Stimulated activated CD8-positive, alpha-beta memory T cell treated with anti-CD3 and anti-CD28 coated beads, Interleukin-12 subunit alpha, Interleukin-12 subunit beta, amount 100 ng/mL, for 1 hour (primary cell): ENCODE data around the gene LPAR5.
A peak's percentile ranks its signal among the peaks of the same experiment; 100 is the strongest.
"Not testable (repeated sequence)": the region's sequence is repeated elsewhere in the genome, so short reads cannot be mapped to it uniquely, and the experiment has no call there.

Source experiments
- DNase-seq: peaks from one replicate; pipeline ENCODE4 v3.0.0-alpha.2; 2020; ENCODE audit warnings: low read depth

The LPAR5 gene

GRCh38 chr12:6606331-6607131 is 29.2 kb downstream of the LPAR5 start:
- peak; percentile 46 for DNase-seq

- no peak for DNase-seq
Measured at GRCh38 chr12:6605421-6606330, 30.1 kb downstream of the LPAR5 start.

DNA sequence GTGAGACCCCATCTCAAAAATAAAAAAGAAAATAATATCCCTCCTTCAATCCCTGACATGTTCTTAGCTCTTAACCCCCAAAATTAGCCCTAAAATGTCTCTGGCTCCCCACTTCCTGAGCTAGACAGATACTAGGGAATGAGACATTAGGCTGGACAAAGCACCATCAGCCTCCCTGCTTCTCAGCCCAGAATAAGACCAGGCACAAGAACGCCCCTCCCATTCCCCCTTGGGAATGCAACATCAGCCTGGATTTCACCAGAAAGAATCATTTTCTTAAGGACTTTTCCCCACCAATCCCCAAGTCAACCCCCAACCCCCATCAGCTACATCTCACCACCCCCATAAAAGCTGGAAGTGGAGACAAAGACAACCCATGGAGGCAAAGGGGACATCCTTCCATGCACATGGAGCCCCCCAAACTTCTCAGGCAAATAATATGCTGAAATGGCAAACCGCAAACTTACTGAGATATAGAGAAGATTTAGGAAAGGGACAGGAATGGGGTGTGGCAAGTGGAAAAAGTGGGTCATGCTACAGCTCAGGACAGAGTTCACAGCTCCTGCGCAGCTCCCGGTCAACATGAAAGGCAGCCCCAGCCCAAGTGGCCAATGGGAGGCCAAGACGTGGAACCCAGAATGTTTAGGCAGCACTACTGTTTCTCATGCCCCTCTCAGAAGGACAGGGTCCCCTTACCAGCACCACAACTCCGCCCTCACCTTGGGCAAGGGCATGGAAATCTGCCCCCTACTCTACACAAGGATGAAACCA is 31.3 kb downstream of the LPAR5 start:
- no peak for DNase-seq

- DNase-seq: no peak
Measured at GRCh38 chr12:6603095-6603567, 32.6 kb downstream of the LPAR5 start.

DNA sequence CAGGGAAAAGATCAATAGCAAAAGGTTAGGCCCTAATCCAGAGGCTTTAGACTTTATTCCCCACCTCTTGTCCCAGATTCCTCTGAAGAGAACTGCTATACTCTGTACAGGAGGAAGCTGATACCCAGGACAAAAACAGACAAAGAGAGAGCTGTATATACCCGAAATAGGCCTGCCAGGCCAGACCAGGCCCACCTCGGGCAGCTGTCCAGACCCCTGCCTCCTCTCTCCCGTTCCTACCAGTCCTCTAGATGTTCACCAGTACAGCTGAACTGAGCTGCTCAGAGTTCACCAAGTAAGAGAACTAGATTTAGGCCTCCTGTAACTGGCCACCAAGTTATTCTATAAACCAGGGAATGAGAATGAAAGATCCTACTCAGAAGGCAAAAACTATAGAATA is 33.2 kb downstream of the LPAR5 start:
- DNase-seq: no peak

DNA sequence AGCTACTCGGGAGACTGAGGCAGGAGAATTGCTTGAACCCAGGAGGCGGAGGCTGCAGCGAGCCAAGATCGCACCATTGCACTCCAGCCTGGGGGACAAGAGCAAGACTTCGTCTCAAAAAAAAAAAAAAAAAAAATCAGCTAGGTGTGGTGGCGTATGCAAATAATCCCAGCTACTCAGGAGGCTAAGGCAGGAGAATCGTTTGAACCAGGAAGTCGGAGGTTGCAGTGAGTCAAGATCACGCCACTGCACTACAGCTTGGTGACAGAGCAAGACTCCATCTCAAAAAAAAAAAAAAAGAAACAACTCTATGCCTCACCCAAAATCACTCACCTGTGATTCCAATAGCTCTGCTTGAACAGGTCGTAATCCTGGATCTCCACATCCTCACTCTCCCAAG is 40.1 kb downstream of the LPAR5 start:
- not testable (repeated sequence) for DNase-seq

GRCh38 chr12:6592087-6592486 is 43.7 kb downstream of the LPAR5 start:
- DNase-seq: no peak

DNA sequence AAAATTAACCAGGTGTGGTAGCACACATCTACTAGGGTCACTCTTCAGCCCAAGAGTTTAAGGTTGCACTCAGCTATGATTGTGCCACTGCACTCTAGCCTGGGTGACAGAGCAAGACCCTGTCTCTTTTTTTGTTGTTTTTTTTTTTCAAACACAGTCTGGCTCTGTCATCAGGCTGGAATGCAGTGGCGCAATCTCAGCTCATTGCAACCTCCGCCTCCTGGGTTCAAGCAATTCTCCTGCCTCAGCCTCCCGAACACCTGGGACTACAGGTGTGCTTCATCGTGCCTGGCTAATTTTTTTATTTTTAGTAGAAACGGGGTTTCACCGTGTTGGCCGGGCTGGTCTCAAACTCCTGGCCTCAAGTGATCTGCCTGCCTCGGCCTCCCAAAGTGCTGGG is 49.2 kb downstream of the LPAR5 start:
- DNase-seq: not testable (repeated sequence)

- DNase-seq: no peak
Measured at GRCh38 chr12:6584293-6584692, 51.5 kb downstream of the LPAR5 start.

DNA sequence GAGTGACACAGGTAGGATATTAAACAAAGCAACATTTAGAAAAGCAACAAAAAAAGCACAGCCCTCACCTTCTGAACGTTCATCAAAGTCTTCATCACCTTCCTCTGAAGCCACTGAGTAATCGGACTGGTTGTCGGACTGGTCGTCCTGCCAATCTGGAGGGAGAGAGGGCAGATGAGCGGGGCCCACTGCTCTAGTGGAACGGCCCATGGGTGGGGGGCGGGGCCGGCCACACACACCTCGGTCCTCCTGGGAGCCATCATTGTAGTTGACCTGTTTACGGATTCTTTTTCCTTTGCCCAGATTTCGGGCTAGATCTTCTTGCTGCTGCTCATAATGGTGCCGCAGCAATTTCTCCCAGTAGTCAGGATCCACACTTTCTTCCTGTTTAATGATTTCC is 52.8 kb downstream of the LPAR5 start:
- no peak for DNase-seq

DNA sequence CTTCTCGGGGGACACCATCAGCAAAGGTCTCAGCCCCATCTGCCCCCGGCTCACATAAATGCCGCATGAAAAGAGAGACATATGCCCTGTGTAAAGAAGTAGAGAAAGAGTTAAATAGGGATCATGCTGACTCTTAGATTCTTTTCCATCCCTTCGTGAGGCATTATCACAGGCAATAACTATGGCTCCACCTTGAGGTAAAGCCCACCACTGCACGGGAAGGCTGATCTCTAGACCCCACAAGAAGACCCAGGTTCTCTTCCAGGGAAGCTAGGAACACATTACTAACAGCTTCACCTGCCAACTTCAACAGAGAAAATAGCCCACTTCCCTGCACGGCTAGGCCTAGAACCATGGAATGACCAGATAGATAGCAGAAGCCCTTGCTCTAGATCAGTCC is 53.6 kb downstream of the LPAR5 start:
- no peak for DNase-seq

GRCh38 chr12:6575648-6576047 is 60.1 kb downstream of the LPAR5 start:
- DNase-seq: no peak

GRCh38 chr12:6574576-6575295 is 61.0 kb downstream of the LPAR5 start:
- no peak for DNase-seq

- no peak for DNase-seq
Measured at GRCh38 chr12:6573001-6573400, 62.8 kb downstream of the LPAR5 start.

DNA sequence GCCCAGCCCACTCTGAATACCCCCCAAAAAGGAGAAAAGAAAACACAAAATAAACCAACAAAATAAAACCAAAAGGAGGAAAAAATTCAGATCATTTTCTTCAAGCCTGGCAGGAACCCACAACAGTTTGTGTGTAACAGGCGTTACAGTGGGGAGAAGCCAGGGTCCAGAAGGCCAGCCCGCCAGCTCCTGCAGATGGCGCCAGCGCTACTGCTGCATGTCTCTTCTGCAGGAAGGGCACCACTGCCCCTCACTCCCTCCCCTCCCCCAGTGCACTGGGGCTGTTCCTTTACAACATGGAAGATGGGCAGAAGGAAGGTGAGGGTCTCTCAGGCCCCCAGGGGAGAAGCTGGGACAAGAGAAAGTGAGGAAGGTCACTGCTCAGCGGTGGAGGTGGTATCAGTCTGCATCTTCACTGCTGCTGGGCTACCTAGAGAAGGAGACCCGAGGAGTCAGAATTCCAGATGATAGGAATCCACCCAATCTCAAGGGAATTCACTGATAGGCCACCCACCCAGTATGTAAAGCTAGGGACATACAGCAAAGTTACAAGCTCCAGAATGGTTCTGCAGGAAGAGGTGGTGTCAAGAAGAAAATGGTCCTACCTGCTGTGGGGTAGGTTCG is 65.4 kb downstream of the LPAR5 start:
- no peak for DNase-seq

- DNase-seq: no peak
Measured at GRCh38 chr12:6569786-6570185, 66.0 kb downstream of the LPAR5 start.

DNA sequence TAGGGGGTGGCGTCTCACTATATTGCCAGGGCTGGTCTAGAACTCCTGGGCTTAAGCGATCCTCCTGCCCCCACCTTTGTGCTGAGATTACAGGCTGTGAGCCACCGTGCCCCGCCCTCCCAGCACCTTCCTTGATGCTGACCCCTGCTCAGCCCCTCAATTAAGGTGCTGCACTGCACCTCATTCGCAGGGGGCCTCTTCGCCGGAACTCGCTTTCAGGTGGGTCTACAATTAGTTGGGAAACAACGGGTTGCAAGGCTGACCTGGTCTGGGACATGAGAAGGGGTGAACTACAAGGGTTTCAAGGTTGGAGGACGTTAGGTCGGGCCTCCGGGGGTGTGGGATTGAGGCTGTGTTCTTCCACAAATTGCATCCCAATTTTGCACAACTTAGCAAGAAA is 66.4 kb downstream of the LPAR5 start:
- no peak for DNase-seq
